HG03139 (cell line): ENCODE data around the gene BRPF3.

Experiments used
- ATAC-seq: cut with Tn5 transposase; IDR thresholded peaks from one replicate; pipeline ENCODE4 v1.9.1; 2021; ENCODE audit not compliant: unreplicated experiment

The BRPF3 gene

GRCh38 chr6:36227379-36228228 lies 31.1 kb downstream of the BRPF3 start:
- no peak for ATAC-seq

- ATAC-seq: no peak
Measured at GRCh38 chr6:36229223-36229622, 32.7 kb downstream of the BRPF3 start.

- ATAC-seq: no peak
Measured at GRCh38 chr6:36230371-36230770, 33.8 kb downstream of the BRPF3 start.

- no peak for ATAC-seq
Measured at GRCh38 chr6:36232172-36232571, 35.6 kb downstream of the BRPF3 start.

- no peak for ATAC-seq
Measured at GRCh38 chr6:36235309-36235708, 38.8 kb downstream of the BRPF3 start.

GRCh38 chr6:36235862-36236261 lies 39.3 kb downstream of the BRPF3 start:
- no peak for ATAC-seq

- ATAC-seq: no peak
Measured at GRCh38 chr6:36239774-36240173, 43.2 kb downstream of the BRPF3 start.

- no peak for ATAC-seq
Measured at GRCh38 chr6:36241728-36242127, 45.2 kb downstream of the BRPF3 start.

- no peak for ATAC-seq
Measured at GRCh38 chr6:36242161-36242560, 45.6 kb downstream of the BRPF3 start.

GRCh38 chr6:36242626-36243025 lies 46.1 kb downstream of the BRPF3 start:
- no peak for ATAC-seq

GRCh38 chr6:36243562-36244212 lies 47.1 kb downstream of the BRPF3 start:
- no peak for ATAC-seq

GRCh38 chr6:36244641-36245280 lies 48.2 kb downstream of the BRPF3 start:
- ATAC-seq: no peak

- ATAC-seq: no peak
Measured at GRCh38 chr6:36245572-36246061, 49.1 kb downstream of the BRPF3 start.

GRCh38 chr6:36246506-36247268 lies 50.1 kb downstream of the BRPF3 start:
- ATAC-seq: no peak

GRCh38 chr6:36247693-36248092 lies 51.1 kb downstream of the BRPF3 start:
- ATAC-seq: no peak

- ATAC-seq: no peak
Measured at GRCh38 chr6:36248980-36249379, 52.4 kb downstream of the BRPF3 start.

GRCh38 chr6:36249536-36249935 lies 53.0 kb downstream of the BRPF3 start:
- no peak for ATAC-seq

- no peak for ATAC-seq
Measured at GRCh38 chr6:36252005-36252404, 55.5 kb downstream of the BRPF3 start.

- no peak for ATAC-seq
Measured at GRCh38 chr6:36263390-36264000, 67.0 kb downstream of the BRPF3 start.

- no peak for ATAC-seq
Measured at GRCh38 chr6:36265744-36266143, 69.2 kb downstream of the BRPF3 start.
